ENCODE data around the gene ERCC4.

- TF ChIP-seq CTCF (IDR thresholded peaks at IDR 0.05) (no peak), POLR2A (IDR thresholded peaks at IDR 0.05) (no peak)
These were observed 11.9 kb downstream of the ERCC4 start for GRCh38 chr16:13931845-13932244.

Data from Peyer's patch (tissue), 4 donors.